Measurements from ENCODE around the gene KATNB1.
"Not testable (repeated sequence)": the region's sequence is repeated elsewhere in the genome, so short reads cannot be mapped to it uniquely, and the experiment has no call there.

GRCh38 chr16:57782607-57783055, 47.1 kb downstream of the KATNB1 start:
- TF ChIP-seq CTCF, POLR2A, EP300, POLR2AphosphoS5 (IDR thresholded peaks at IDR 0.05): not testable (repeated sequence)
